Activated CD8-positive, alpha-beta memory T cell treated with anti-CD3 and anti-CD28 coated beads, Interleukin-2, amount 50 U/mL, for 24 hours (primary cell): ENCODE results near the gene CLEC1A.

Source experiments
- DNase-seq: peaks from one replicate; pipeline ENCODE4 v3.0.0-alpha.2; 2020; ENCODE audit errors: extremely low read depth

Gene CLEC1A

DNA sequence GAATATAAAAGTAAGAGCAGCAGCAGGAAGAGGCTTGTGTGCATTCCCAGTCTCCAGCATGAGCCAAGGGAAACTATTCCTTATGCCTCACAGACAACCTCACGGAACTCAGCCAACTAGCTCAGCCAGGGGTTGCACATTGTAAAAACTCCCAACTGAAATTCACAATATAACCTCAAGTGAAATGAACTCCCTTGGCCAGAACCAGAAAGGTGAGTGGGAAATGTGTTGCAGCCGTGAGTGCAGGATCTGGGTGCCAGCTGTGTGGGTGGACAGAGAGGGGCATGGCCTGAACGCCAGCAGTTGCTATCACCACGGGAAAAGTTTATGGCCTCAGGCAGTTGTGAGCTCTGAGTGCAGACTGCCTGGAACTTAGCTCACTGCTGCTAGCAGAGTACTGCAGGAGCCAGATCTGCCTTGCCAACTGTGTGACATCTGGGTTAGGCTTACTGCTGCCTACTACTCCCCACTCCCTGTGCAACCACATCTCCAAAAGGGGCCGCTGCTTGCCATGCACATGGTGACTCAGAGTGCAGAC lies 2.3 kb upstream of the CLEC1A start:
- no peak for DNase-seq

DNA sequence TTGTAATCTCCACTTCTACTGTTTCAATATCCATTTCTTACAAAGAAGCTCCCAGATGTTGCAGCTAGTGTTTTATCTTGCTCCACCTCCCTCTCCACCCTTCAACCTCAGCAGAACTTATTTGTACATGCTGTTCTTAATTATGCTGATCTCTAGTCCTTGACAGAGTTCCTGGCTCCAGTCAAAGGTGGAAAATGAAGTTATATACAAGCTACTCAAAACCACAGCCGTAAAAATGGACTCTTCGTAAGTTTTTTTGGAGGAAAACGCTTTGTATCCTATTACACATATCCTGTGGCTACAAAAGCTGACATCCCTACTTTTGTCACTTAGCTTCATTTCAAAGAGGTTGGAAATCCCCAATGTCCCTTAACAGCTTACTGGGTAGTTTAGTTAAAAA lies 1.3 kb downstream of the CLEC1A start:
- no peak for DNase-seq

DNA sequence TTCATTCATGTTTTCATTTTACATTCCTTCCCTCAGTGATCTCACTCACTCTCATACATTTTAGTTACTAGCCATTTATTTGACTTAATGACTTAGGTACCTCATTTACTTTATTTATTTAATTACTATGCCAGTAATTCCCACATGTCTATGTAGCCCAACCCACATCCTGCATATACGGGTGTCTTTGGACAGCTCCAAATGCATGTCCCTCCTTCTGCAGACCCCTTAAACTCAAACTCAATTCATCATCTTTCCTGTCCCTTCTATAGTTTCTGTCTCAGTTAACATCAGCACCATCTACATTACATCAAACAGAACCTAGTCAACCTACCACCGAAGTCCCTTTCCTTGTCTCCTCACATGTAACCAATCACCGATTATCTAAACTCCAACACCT lies 2.8 kb downstream of the CLEC1A start:
- DNase-seq = no peak

DNA sequence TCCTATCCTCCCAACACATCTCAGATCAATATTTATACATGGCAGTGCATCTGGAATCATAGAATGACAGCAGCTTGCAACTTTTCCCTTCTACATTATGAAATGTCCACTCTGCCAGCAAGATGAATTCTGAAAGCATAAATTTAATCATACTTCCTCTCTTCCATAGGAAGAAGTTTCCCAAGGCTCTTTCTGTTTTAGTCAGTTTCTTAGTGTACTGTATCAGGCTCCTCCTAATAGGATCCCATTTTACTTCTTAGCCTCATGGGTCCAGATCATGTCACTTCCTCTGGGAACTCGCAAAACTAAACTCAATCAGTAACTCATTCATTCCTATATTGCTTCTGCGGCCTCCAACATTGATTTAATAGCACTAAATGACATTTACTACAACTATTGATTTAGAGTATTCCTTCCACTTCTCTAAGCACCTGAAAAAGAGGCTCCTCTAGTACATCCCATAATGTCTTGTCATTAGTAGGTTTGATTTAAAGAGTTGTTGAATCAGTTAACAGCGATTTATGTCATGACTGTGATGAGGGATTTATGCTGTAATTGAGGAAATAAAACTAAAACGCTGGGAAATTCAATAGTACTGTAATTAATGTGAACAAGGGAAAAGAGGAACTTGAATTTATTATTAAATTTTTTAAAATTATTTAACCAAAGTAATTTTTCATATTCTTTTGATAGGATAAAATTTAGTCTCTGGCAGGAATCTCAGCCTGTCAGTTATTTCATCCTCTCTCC lies 4.0 kb downstream of the CLEC1A start:
- DNase-seq = no peak

DNA sequence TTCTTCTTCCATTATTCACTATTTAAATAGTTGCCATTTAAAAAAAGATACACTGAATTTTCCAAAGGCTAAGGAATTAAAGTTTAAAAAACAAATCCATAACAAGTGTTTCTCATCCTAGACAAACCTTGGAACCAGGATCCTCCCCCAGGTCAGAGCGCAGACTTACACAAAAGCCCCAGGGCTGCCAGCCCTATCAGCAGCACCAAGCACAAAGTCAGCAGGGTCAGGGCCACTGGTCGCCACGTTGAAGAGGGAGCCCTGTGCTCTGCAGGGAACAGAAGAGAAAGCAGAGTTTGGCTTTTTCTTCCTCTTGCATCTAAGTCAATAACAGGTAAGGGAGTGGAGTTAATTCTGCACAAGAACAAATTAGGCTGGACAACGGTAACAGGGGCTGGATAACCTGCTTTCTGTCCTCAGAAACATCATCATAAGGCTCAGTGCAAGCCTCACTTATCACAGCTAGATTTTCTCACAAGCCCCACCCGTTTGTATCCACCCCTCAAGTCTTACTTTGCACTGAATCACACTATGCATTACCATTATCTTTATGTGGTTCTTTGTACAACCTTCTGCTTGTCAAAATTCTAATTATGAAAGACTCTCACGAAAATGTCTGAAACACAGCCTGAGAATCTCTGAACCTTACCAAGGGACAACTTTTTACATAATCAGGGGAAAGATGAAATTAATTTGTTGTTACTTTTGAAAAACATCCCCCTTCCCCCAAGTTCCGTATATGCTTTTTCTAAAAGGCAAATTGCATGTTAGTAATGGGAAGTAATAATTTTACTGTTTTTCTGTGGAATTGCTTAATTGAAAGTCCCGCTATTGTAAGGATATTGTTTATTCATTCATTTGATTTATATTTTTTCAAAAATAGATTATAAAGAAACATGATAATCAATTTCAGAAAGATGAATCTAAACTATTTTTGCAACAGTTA lies 9.6 kb downstream of the CLEC1A start:
- no peak for DNase-seq

DNA sequence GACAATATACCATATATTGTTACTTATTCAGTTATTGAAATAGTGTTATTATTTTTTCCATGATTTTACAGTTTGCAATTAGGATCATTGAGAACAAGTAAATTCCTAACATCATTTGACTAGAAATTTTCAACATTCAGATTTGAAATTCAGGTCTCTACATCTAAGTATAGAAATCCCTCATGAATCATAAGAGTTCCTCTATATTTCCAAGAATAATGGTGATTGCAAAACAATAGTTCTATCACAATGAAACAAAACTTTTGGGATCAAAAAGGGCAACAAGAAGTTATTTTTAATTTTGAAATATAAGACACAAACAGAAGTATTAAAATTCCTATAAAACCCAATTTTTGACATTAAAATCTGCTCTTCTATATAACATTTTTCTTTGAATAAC lies 10.8 kb downstream of the CLEC1A start:
- DNase-seq = no peak

DNA sequence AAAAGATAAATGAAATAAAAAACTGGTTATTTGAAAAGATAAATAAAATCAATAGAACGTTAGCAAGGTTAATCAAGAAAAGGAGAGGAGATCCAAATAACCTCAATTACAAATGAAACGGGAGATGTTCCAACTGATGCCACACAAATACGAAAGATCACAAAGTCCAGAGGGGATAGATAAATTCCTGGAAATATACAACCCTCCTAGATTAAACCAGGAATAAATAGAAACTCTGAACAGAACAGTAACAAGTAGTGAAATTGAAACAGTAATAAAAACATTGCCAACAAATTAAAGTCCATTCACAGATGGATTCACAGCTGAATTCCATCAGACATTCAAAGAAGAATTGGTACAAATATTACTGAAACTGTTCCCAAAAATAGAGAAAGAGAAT lies 12.4 kb downstream of the CLEC1A start:
- DNase-seq = no peak

DNA sequence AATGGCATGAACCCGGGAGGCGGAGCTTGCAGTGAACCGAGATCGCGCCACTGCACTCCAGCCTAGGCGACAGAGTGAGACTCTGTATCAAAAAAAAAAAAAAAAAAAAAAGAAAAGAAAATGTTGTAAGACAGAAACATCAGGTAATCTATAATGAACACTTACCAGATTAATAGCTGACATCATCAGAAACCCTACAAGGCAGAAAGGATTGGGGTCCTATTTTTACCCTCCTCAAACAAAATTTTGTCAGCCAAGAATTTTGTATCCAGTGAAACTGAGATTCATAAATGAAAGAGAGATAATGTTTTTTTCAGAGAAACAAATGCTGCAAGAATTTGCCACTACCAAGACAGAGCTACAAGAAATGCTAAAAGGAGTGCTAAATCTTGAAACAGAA lies 14.1 kb downstream of the CLEC1A start:
- DNase-seq = no peak

DNA sequence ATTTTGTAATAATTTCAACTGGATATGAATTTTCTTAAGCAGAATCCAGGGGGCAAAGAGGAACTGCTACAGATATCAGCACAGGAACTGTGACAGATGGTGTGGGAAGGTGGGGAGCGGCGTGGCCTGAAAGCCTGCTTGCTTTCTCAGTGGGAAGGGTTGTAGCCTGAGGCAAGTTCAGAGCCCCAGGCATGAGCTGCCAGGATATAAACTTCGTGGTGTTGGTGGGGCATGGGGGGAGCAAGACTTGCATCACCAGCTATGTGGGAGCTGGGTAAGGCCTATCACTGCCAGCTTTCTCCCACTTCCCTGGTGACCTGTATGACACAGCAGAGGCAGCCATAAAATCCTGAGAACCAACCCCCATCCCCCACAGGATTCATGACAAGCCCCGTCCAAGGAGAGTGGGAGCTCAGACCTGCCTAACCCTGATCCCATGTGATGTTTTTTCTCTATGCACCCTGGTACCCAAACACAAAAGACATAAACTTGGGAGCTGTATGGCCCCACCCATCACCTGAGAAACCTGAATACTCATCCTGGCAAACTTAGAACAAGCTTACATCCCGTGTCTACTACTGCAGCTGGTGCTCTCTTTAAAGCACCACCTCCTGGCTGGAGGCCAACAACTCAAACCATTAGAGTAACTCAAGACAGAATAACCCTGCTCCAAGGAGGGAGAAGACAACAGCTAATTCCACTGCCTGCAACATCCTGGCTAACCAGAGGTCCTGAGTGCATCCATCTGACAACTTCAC lies 16.5 kb downstream of the CLEC1A start:
- DNase-seq = no peak

DNA sequence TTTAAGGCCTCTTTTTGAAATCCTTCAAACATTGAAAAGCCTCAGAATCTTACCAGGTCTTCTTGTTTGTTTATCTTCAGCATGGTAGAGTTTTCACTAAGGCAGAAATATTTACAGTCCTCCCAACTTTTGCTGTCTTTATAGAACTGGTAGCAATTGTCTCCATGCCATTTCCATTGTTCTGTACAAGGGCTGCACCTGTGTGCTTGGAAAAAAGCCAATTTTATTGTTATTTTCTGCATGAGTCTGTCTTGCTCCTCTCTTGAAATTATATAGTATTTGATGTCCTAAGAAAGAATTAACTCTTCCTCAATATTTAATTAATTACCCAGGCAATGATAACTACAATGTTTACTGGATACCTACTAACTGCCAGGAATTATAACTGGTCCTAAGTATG lies 23.3 kb downstream of the CLEC1A start:
- DNase-seq = no peak

DNA sequence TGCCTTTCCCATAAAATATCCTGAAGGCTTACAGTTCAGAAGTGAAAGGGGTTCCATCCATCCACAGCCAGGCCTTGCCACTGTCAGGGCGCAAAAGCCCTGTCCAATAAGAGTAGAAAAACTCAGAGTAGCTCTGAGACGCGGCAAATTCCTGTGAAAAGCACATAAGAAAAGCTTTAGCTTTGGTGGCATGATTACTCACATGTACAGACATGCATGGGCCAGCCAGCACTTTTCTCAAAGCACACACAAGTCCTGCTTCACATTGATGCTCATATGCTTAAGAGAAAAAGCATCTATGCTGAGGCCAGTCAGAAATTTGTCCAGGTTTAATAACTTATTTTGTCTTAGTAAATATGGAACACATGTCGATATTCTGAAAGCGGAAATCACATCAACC lies 25.5 kb downstream of the CLEC1A start:
- DNase-seq = no peak

DNA sequence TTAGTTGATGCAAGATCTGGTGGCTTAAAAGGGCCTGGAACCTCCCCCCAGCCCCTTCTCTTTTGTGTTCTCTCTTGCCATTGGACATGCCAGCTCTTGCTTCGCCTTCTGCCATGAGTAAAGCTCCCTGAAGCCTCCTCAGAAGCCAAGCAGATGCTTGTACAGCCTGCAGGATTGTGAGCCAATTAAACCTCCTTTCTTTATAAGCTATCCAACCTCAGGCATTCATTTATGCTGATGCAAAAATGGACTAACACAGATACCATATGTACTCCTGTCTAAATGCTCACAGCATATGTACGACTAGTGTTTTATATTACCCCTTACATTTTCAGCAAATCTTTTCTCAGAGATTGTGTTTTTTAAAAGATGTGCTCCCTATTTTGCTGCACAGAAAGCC lies 26.7 kb downstream of the CLEC1A start:
- no peak for DNase-seq

DNA sequence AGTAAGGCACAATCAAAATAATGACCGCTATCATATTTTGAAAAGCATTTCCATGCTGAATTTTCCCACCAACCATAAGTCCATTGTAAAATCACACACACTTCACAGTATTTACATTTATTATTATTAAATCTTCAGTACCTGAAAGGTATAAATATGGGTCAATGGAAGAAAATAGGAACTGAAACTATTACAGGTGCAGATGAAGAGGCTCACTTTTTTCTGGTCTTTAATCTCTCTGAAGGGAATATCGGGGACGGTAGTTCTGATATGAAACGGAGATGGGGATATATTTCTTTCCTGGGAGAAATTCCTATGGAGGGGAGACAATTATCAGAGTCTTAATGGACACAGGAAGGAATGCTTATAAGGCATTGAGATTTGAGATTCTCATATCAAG lies 28.4 kb downstream of the CLEC1A start:
- no peak for DNase-seq

DNA sequence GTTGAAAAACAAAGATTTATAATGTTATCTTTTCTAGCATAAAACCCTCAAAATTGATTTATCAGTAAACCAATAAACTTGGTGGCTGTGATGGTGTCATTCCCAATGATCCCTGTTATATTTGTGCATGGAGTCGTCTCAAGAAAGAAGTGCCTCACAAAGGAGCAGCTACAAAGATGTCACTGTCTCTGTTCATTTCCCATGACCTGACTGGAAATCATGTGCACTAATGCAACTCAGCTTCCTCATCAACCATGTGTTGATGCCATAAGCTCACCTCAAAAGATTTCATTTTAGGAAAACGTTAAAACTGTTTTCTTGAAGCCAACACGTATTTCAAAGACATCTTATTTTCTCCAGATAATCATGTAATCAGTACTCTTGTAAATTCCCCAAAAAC lies 28.8 kb downstream of the CLEC1A start:
- DNase-seq = no peak

DNA sequence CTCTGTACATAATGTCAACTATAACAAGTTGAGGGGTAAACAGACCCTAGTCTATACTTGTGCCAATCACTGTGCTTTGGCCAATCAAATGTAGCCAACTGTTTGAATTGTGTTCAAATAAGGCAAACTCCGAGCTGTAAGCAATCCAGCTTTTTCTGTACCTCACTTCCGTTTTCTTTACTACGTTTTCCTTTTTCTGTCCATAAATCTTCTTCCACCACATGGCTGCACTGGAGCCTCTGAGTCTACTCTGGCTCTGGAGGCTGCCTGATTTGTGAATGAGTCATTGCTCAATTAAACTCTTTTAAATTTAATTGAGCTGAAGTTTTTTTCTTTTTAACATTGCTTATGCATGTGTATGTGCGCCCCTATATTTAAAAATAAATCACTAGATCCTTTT lies 29.7 kb downstream of the CLEC1A start:
- no peak for DNase-seq

DNA sequence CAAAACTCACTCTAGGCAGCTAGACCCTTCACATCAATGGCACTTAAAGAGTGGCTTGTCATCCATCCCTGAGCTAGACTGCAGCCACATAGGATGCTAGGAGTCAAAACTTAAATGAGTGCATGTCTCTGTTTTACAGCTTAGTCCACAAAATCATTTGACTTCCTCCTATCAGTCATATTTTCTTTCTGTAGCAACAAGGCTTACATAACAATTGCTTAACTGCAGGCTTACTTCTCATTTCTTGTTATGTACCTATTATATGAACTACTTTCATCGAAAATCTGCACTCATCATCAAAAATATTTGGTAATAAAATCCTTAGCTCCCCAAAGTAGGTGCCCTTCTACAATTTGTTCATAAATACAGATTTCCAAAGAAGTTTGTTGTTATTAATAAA lies 30.1 kb downstream of the CLEC1A start:
- no peak for DNase-seq

DNA sequence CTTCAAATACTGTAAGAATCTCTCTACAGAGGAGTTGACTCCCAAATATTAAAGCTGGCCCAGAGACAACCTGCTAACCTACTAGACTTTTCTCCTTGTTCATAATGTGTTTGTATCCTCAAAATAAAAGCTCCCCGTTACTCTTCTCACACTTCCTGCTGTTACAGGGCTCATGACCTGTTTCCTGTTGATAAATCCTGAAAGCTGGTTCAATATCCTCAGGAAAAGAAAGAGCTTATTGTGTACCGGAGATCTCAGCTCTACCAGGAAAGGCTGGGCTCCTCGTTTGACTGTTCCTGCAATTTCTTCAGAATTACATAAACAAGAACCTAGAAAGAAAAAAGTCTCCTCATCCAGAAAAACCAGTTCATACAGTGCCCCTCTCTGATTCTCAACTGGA lies 30.8 kb downstream of the CLEC1A start:
- DNase-seq = no peak

DNA sequence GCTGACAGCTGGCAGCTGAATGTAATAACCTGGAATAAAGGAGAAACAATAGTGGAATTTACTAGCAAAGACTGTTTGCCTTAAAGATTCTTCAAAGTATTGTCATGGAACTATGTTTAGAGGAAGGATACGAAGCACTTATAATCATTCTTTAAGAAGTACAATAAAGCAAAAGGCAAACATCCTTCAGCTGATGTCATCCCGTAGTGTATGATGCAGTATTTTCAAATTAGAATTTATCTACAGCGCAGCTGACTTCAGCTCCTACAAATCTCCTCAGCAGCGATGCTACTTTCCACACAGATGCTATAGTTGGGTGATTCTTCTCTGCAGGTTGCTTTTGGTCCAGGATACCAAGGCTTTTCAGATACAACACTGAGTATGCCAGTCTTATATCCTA lies 31.5 kb downstream of the CLEC1A start:
- no peak for DNase-seq

DNA sequence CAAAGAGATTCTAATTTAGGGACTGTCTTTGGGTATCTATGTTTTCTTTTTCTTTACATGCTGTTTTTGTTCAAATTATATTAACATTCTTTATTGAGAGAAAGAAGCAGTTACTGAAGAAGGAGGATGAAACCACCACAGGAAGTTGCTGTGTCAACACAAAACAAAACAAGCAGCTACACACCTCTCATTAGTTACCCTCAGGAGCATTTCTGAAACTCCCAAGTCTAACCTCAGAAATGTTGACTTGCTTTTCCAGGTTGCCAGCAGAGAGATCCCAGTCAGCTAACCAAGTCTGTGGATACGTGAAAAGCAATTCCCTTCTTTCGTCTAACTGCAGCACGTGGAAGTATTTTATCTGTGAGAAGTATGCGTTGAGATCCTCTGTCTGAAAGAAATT lies 33.5 kb downstream of the CLEC1A start:
- no peak for DNase-seq

DNA sequence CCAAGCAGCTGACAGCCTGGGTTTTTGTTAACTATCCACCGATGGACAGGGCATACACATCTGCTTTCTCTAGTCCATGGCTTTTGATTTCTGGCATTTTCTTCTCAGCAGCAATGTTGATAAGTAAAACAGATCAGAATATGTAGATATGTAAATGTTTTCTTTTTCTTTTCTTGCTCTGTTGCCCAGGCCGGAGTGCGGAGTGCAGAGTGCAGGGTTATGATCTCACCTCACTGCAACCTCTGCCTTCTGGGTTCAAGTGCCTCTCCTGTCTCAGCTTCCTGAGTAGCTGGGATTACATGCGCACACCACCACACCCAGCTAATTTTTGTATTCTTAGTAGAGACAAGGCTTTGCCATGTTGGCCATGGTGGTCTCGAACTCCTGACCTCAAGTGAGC lies 40.4 kb downstream of the CLEC1A start:
- DNase-seq = no peak

DNA sequence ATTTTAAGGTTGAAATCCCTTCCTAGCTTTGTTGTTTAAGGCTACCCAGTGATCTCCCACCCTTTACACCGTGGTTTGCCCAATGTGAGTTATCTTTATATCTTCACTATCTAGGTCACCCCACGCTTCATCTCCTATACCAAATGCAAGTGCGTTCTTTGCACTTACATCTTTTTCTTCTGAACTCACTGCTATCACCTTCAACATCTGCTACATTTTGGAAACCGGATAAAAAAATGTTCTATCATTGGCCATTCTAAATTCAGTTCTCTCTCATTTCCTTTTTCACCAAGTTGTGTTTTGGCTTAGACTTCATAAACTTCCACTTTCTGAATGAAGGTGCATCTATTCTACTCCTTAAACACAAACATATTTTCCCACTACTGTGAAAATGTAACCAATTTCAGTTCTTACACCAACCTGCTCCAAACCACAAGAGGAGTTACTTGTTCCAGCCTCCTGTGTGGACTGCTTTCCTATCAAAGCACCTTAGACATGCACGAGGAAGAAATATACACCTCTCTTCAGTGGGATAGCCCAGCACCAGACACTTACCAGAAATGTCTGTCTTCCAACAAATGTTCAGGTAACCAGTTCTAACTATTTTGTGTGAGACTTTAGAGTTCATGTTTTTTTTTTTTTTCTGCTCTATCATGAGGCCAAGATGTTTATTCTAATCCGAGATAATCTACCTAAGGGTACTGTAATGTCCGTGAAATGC lies 46.4 kb downstream of the CLEC1A start:
- DNase-seq = no peak

DNA sequence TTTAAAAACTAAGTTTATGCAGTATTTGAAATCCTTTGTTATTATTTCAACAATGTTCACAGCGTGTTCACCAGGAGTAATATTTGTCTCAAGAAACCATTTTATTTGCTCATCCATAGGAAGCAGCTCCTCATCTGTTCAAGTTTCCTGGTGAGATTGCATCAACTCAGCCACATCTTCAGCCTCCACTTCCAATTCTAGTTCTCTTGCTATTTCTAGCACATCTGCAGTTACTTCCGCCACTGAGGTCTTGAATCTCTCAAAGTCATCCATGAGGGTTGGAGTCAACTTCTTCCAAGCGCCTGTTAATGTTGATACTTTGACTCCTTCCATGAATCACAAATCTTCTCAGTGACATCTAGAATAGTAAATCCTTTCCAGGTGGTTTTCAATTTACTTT lies 50.3 kb downstream of the CLEC1A start:
- DNase-seq = no peak
